Activated CD8-positive, alpha-beta T cell treated with anti-CD3 and anti-CD28 coated beads for 36 hours (primary cell): ENCODE measurements around the gene ANKMY1. TPM values are rescaled to one million over a fixed set of nuclear protein-coding genes. Genes with fewer than 3 reads are reported as not detected.

Source experiments
- ATAC-seq: fragments of 200-7000 bp; cut with Tn5 transposase; one replicate; pipeline ENCODE4 v1.10.0; 2021; ENCODE audit warnings: mild to moderate bottlenecking, moderate library complexity
- CTCF ChIA-PET: fragments of 350-600 bp; sonication (Branson Sonifier 250); formaldehyde crosslinking; loops from one replicate; lab custom pipeline; 2021; ENCODE audit warnings: antibody characterized with exemption; lab: Charles Lee
- POLR2A ChIA-PET: fragments of 350-600 bp; sonication (Branson Sonifier 250); formaldehyde crosslinking; loops from one replicate; lab custom pipeline; 2021; ENCODE audit warnings: antibody characterized with exemption; lab: Charles Lee
- DNase-seq: peaks from one replicate; pipeline ENCODE4 v3.0.0-alpha.2; 2020
- H3K27ac Mint-ChIP-seq: one replicate; pipeline ENCODE4 v1.8.0; 2021; ENCODE audit warnings: mild to moderate bottlenecking, mixed read lengths
- H3K27me3 Mint-ChIP-seq: one replicate; pipeline ENCODE4 v1.8.0; 2021; ENCODE audit warnings: mixed read lengths
- H3K36me3 Mint-ChIP-seq: one replicate; pipeline ENCODE4 v1.8.0; 2021; ENCODE audit warnings: low read depth, mixed read lengths
- H3K4me1 Mint-ChIP-seq: one replicate; pipeline ENCODE4 v1.8.0; 2021; ENCODE audit warnings: low read depth, mixed read lengths
- H3K4me3 Mint-ChIP-seq: one replicate; pipeline ENCODE4 v1.8.0; 2021; ENCODE audit warnings: mild to moderate bottlenecking, moderate library complexity, mixed read lengths
- H3K9me3 Mint-ChIP-seq: one replicate; pipeline ENCODE4 v1.8.0; 2021; ENCODE audit warnings: mixed read lengths
- intact Hi-C: fragments of 100-400 bp; cut with micrococcal nuclease; formaldehyde crosslinking; loops from one replicate; pipeline ENCODE4 v1.10.0; 2022
- total RNA-seq, 2 experiments: library from RNA; stranded (reverse); gene quantifications; one replicate each; pipeline ENCODE4 v1.2.3, GENCODE V29; 2021
- TF ChIP-seq, protein P1 (sequence below): fragments of 200-600 bp; IDR thresholded peaks from one replicate; pipeline ENCODE4 v1.8.0; 2022; ENCODE audit warnings: antibody characterized with exemption, mild to moderate bottlenecking

The ANKMY1 gene
- total RNA-seq, 2 experiments from 2014 or later: 14.5 to 18.6 TPM

DNA sequence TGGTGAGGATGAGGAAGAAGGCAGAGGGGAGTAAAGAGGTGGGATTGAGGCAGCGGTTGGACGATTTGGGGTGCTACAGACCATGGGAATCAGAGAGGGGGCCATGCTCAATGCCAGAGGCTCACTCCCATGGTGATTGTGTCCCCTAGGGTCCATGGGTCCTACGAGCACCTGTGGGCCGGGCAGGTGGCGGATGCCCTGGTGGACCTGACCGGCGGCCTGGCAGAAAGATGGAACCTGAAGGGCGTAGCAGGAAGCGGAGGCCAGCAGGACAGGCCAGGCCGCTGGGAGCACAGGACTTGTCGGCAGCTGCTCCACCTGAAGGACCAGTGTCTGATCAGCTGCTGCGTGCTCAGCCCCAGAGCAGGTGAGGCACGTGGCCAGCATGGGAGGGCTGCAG lies 34.0 kb upstream of the ANKMY1 start:
- no peak overlapping the region for H3K4me3 Mint-ChIP-seq
- peaks cover 18% of the 10 kb centered on the region for H3K4me1 Mint-ChIP-seq
- intact Hi-C loops: no loop called here
- H3K36me3 Mint-ChIP-seq: peaks cover 1% of the 10 kb centered on the region
- ChIA-PET CTCF (no interaction called here), POLR2A (interaction anchor here (0.6 kb wide), 1 partner anchor 141 kb away, joined by 3 read pairs; no protein-coding TSS in a partner anchor)
- ATAC-seq (no peak), DNase-seq (no peak)
- H3K27ac Mint-ChIP-seq: no peak overlapping the region
- no peaks in the 10 kb centered on the region for H3K27me3 Mint-ChIP-seq
- no peaks in the 10 kb centered on the region for H3K9me3 Mint-ChIP-seq
- TF ChIP-seq, protein P1, sequence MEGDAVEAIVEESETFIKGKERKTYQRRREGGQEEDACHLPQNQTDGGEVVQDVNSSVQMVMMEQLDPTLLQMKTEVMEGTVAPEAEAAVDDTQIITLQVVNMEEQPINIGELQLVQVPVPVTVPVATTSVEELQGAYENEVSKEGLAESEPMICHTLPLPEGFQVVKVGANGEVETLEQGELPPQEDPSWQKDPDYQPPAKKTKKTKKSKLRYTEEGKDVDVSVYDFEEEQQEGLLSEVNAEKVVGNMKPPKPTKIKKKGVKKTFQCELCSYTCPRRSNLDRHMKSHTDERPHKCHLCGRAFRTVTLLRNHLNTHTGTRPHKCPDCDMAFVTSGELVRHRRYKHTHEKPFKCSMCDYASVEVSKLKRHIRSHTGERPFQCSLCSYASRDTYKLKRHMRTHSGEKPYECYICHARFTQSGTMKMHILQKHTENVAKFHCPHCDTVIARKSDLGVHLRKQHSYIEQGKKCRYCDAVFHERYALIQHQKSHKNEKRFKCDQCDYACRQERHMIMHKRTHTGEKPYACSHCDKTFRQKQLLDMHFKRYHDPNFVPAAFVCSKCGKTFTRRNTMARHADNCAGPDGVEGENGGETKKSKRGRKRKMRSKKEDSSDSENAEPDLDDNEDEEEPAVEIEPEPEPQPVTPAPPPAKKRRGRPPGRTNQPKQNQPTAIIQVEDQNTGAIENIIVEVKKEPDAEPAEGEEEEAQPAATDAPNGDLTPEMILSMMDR: no peak

- intact Hi-C loops: no loop called here
- Mint-ChIP-seq H3K4me3 (no peak overlapping the region), H3K4me1 (peaks cover 18% of the 10 kb centered on the region), H3K9me3 (no peaks in the 10 kb centered on the region), H3K27ac (no peak overlapping the region), H3K27me3 (no peaks in the 10 kb centered on the region), H3K36me3 (peaks cover 1% of the 10 kb centered on the region)
- POLR2A ChIA-PET: interaction anchor here (0.6 kb wide), 1 partner anchor 141 kb away, joined by 3 read pairs; no protein-coding TSS in a partner anchor
- CTCF ChIA-PET: interaction anchor here (1.0 kb wide), 1 partner anchor 22 kb away, joined by 3 read pairs; no protein-coding TSS in a partner anchor
- ATAC-seq (no peak), DNase-seq (no peak)
- TF ChIP-seq, protein P1: no peak
Measured at GRCh38 chr2:240591226-240591625, 33.4 kb upstream of the ANKMY1 start.

DNA sequence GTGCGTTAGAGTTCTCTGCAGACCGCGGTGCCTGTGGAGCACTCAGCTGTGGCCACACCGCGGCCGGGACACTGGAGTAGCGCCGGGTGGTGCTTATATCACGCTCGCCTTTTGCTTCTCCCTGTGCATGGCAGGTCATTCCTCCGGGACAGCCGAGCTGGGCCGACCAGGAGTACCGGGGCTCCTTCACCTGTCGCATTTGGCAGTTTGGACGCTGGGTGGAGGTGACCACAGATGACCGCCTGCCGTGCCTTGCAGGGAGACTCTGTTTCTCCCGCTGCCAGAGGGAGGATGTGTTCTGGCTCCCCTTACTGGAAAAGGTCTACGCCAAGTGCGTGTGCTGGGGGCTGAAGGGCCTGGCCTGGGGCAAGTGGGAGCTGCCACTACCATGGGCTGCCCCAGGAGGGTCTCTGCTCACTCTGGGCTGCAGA lies 32.9 kb upstream of the ANKMY1 start:
- ATAC-seq (no peak), DNase-seq (no peak)
- Mint-ChIP-seq H3K27me3 (no peaks in the 10 kb centered on the region), H3K4me1 (peaks cover 18% of the 10 kb centered on the region), H3K36me3 (peaks cover 1% of the 10 kb centered on the region), H3K27ac (no peak overlapping the region), H3K4me3 (no peak overlapping the region), H3K9me3 (no peaks in the 10 kb centered on the region)
- TF ChIP-seq, protein P1: no peak
- ChIA-PET POLR2A (no interaction called here), CTCF (interaction anchor here (1.0 kb wide), 1 partner anchor 22 kb away, joined by 3 read pairs; no protein-coding TSS in a partner anchor)
- intact Hi-C loops: no loop called here

DNA sequence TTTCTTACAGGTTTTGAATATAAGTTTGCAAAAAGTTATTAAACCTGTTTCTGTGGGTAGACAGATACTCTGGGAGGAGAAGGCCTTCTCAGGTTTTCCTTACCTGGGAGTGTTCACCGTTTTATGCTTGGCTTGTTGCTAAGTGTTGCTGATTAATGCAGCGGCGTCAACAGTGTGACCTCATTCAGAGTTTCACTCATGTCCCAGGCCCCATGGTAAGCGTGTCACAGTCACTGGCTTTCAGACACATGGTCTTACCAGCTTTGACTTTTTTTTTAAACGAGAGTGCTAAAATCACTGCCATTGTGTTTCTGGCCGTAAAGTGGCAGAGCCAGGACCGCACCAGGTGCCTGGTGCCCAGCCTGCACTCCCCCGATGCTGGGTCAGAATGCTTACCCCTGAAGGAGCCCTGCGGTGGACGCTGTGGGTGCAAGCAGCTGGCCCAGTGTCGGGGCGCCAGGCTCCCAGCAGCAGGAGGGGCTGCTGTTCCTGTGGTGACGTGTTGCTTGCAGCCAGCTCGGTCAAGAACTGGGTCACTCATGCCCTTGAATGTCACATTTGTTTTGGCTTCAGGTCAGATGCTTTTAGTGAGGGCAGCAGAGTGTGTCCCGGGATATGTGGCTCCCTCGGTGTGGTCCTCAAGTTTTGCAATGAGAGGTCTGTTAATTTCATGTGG lies 32.2 kb upstream of the ANKMY1 start:
- ChIA-PET CTCF (interaction anchor here (1.0 to 1.2 kb wide), 2 partner anchors 23 to 40 kb away, joined by 3 read pairs; no protein-coding TSS in a partner anchor), POLR2A (interaction anchor here (8.2 kb wide), 1 partner anchor 26 kb away, joined by 118 read pairs; the partner anchor contains the start of genes ANKMY1, DUSP28 and RNPEPL1)
- TF ChIP-seq, protein P1: no peak
- DNase-seq (no peak), ATAC-seq (no peak)
- Mint-ChIP-seq H3K9me3 (no peaks in the 10 kb centered on the region), H3K4me3 (no peak overlapping the region), H3K27me3 (no peaks in the 10 kb centered on the region), H3K4me1 (peaks cover 20% of the 10 kb centered on the region), H3K36me3 (peaks cover 1% of the 10 kb centered on the region), H3K27ac (no peak overlapping the region)
- intact Hi-C loops: no loop called here

GRCh38 chr2:240589375-240589774 lies 31.6 kb upstream of the ANKMY1 start:
- intact Hi-C loops: no loop called here
- Mint-ChIP-seq H3K9me3 (no peaks in the 10 kb centered on the region), H3K4me3 (no peak overlapping the region), H3K27me3 (no peaks in the 10 kb centered on the region), H3K36me3 (peaks cover 4% of the 10 kb centered on the region), H3K27ac (no peak overlapping the region), H3K4me1 (peaks cover 26% of the 10 kb centered on the region)
- ATAC-seq (no peak), DNase-seq (no peak)
- ChIA-PET CTCF (interaction anchor here (1.2 to 5.2 kb wide), 4 partner anchors 9 to 75 kb away, joined by 3 to 48 read pairs (median 3); no protein-coding TSS in a partner anchor), POLR2A (interaction anchor here (4.1 to 8.2 kb wide), 2 partner anchors 26 to 33 kb away, joined by 23 to 118 read pairs; partner anchors contain the start of genes ANKMY1, DUSP28 and RNPEPL1)
- TF ChIP-seq, protein P1: no peak
